ENCODE data around the gene TLCD3B.
"Not testable (repeated sequence)": the region's sequence is repeated elsewhere in the genome, so short reads cannot be mapped to it uniquely, and the experiment has no call there.

Gene TLCD3B

DNA sequence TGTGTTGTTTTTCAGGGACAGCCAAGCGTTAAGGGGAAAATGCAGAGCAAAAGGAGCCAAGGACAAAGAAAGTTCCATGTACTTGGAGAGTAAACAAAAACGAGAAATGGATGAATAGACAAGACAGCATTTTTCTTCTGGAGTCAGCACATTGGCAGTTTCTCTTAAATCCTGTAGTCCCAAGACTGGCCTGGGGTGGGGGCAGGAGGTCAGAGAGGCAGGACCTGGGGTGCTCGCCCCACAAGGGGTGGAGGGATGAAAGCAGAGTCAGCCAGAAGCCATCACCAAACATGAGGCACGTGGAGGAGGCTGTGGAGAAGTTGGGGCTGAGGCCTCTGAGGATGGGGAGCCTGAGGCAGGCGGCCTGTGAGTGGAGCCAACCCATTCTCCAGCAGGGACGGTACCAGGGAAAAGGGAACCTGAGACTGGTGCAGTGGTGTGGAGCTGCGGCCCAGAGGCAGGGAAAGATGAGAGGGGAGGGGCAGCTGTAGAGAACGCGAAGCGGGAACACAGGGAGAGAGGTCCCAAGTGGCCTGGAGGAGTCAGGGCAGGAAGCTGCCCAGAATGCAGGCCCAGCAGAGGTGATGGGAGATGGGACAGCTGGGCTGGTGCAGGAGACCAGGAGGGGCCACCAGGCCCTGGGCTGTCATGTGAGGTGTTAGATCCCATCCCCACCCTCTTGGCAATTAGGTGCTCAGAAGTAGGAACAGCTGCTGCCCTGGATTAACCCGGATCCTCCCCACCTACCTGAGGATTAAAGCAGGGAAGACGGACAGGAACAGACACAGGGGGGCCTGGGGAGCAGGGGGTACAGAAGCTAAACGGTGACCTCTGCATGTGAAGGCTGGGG is 3.3 kb downstream of the TLCD3B start:
- DNase-seq (ENCODE audit: extremely low read depth in 1 of 2, low read depth in 1 of 2): no peak

DNA sequence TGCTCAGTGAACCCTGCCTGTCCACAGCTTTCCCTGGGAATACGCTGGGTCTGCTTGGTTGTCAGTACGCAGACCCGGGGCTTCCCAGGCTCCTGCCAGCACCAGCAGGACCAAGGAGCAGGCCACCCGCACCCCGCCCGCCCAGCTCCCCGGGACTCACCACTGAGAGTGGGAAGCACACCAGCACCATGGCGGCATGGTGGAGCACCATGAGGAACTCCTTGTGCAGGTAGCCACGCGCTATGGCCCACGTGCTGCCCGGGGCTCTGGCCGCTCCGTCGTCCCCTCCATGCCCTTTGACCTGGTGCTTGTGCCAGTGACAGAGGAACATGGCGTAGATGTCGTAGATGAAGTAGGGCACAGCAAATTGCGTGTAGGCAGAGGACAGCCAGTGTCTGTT is 4.6 kb downstream of the TLCD3B start:
- no peak for DNase-seq (ENCODE audit: extremely low read depth in 1 of 2, low read depth in 1 of 2)

DNA sequence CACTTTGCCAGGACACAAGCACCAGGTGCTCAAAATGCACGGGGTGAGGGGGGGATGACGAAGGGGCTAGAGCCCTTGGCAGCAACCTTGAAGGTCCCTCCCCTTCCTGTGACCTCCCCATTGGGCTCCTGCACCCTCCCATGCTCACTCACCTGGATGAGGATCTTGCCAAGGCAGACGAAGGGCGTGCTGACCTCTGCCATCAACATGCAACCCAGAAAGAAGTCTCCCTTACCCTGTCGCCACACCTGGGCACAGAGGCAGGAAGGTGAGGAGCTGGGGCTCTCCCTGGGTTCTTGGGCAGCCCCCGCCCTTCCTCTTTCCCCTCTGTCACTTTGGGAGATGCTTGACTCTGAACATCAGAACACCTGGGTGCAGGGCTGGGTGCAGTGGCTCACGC is 5.5 kb downstream of the TLCD3B start:
- DNase-seq (ENCODE audit: extremely low read depth in 1 of 2, low read depth in 1 of 2): no peak

GRCh38 chr16:30025156-30025555 is 5.9 kb downstream of the TLCD3B start:
- no peak for DNase-seq (ENCODE audit: extremely low read depth in 1 of 2, low read depth in 1 of 2)

GRCh38 chr16:30024451-30024850 is 6.6 kb downstream of the TLCD3B start:
- DNase-seq (ENCODE audit: extremely low read depth in 1 of 2, low read depth in 1 of 2): no peak

GRCh38 chr16:30023586-30023985 is 7.5 kb downstream of the TLCD3B start:
- no peak for DNase-seq (ENCODE audit: extremely low read depth in 1 of 2, low read depth in 1 of 2)

DNA sequence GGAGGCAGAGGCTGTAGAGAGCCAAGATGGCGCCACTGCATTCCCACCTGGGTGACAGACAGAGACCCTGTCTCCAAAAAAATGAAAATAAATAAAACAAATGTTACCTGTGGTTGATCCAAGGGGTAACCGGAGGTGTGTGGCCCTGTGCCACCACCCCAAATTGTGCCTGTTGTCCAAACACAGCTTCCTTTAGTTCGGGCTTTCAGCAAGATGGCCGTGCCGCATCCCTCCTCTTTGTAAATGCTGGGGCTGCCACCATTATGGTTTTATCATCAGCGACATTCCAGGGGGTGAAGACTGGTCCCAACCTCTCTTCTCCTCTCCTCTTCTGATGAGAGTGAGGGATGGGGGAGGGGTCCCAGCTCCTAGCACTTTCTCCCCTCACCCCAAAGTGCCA is 8.2 kb downstream of the TLCD3B start, which contains the start of gene C16orf92:
TSS of gene C16orf92 (plus strand) at position 312 of the 400 bp plus-strand sequence. CDS start 143 bp downstream, outside the sequence.
- no peak for DNase-seq (ENCODE audit: extremely low read depth in 1 of 2, low read depth in 1 of 2)

DNA sequence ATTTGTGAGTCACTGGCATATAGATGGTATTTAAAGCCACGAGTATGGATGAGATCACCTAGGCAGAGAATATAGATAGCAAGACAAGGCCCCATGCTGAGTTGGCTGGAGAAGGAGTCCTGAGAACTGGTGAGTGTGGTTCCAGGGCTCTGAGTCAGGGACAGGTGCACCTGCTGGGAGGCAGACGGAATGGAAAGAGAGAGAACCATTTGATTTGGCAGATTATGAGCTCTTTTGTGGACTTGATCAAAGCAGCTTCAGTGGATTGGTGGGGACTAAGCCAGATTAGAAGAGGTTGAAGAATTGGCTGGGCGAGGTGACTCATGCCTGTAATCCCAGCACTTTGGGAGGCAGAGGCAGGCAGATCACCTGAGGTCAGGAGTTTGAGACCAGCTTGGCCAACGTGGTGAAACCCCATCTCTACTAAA is 12.3 kb downstream of the TLCD3B start:
- no peak for DNase-seq (ENCODE audit: extremely low read depth in 1 of 2, low read depth in 1 of 2)

GRCh38 chr16:30017937-30018336 is 13.1 kb downstream of the TLCD3B start:
- DNase-seq (ENCODE audit: extremely low read depth in 1 of 2, low read depth in 1 of 2): not testable (repeated sequence)

DNA sequence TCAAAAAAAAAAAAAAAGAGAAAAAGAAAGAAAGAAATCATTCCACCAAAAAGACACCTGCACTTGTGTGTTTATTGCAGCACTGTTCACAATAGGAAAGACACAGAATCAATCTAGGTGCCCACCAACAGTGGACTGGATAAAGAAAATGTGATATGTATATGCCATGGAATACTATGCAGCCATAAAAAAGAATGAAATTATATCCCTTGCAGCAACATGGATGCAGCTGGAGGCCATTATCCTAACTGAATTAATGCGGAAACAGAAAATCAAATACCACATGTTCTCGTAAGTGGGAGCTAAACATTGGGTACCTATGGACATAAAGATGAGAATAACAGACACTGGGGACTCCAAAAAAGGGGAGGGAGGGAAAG is 13.8 kb downstream of the TLCD3B start:
- DNase-seq (ENCODE audit: extremely low read depth in 1 of 2, low read depth in 1 of 2): no peak

GRCh38 chr16:30016555-30017276 is 14.4 kb downstream of the TLCD3B start:
- DNase-seq (ENCODE audit: extremely low read depth in 1 of 2, low read depth in 1 of 2): no peak

DNA sequence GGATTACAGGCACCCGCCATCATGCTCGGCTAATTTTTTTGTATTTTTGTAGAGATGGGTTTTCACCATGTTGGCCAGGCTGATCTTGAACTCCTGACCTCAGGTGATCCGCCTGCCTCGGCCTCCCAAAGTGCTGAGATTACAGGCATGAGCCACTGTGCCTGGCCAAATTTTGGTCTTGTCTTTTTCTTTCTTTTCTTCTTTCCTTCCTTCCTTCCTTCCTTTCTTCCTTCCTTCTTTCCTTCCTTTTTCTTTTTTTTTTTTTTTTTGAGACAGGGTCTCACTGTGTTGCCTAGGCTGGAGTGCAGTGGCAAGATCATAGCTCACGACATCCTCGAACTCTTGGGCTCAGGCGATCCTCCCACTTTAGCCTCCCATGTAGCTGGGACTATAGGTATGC is 15.6 kb downstream of the TLCD3B start:
- not testable (repeated sequence) for DNase-seq (ENCODE audit: extremely low read depth in 1 of 2, low read depth in 1 of 2)

DNA sequence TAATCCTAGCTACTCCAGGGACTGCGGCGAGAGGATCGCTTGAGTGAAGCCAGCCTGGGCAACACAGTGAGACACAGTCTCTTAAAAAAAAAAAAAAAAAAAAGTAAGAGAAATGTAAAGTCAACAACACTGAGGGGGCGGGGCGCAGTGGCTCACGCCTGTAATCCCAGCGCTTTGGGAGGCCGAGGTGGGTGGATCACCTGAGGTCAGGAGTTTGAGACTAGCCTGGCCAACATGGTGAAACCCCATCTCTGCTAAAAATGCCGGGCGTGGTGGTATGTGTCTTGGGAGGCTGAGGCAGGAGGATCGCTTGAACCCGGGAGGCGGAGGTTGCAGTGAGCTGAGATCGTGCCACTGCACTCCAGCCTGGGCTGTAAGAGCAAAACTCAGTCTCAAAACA is 18.5 kb downstream of the TLCD3B start:
- DNase-seq (ENCODE audit: extremely low read depth in 1 of 2, low read depth in 1 of 2): not testable (repeated sequence)

- DNase-seq (ENCODE audit: extremely low read depth in 1 of 2, low read depth in 1 of 2): no peak
These were observed 19.2 kb downstream of the TLCD3B start for GRCh38 chr16:30011714-30012504.

DNA sequence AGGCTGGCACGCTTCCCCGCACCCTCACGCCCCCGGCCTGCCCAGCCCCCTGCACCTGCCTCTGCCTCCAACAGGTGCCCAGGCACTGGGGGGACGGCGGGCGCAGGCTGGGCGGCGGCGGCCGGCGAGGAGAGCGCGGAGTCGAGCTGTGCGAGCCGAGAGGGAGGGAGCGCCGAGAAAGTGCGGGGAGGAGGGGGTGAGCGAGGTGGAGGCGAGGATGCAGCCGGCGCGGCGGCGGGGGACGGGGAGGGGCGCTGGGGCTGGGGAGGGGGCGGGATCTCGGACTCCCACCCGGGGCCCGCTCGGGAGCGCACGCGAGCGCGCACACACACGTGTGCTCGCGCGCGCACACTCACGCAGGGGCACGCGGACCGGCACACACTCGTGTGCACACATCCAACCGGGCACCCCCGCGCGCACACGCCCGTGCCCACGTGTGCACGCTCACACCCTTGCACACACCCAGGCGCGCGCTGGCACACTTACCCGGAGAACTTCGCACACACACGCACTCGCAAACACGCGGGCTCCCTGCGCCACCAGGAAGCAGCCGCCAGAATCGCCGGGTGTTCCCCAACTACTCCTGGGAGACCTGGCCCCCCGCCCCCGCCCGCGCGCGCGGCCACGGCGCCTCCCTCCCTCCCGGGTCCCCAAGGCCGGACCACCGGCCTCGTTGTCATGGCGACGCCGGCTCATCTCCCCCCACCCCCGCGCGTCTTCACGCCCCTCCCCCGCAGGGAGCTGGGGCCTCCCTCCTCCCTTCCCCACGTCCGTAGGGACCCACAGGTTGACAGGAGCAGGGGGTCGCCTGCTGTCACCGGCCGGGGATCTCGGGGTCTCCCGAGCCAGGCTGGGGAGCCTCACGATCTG is 20.0 kb downstream of the TLCD3B start, which contains the start of gene DOC2A:
TSS of gene DOC2A (minus strand) at position 184 of the 870 bp plus-strand sequence. CDS start 805 bp downstream, outside the sequence.
- no peak for DNase-seq (ENCODE audit: extremely low read depth in 1 of 2, low read depth in 1 of 2)

- DNase-seq (ENCODE audit: extremely low read depth in 1 of 2, low read depth in 1 of 2): no peak
These were observed 20.9 kb downstream of the TLCD3B start for GRCh38 chr16:30009990-30010843.

DNA sequence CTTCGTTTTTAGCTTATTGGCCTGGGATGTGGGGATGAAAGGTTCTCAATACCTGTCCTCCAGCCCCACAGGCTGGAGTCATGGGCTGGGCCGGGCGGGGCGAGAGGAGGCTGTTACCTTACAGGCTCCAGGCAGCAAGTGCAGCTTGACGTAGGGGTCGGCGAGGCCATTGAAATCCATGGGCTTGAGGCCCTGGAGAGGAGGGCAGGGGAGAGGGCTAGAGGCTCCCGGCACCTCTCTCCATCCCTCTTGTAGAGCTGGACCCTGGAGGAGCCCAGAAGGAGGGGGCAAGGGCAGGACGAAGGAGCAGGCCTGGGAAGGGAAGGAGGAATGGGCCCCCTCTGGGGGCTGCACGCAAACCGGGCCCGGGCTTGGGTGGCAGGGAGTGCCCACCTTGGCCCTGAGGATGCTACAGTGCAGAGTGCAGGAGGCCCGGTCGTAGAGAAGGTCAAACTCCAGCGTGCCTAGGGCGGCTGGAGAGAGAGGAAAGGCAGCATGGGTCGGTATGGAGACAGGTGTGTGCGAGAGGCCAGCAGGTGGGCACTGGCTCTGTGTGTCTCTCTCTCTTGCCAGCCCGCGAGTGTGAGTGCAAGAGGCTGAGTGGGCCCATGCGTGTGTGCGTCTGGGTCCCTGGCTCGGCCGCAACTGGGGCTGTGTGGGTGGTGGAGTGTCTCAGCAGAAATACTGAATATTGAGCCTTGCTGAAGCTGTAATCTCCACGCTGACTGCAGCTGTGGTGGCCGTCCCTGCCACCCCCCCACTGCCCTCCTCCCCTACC is 21.8 kb downstream of the TLCD3B start:
- no peak for DNase-seq (ENCODE audit: extremely low read depth in 1 of 2, low read depth in 1 of 2)

DNA sequence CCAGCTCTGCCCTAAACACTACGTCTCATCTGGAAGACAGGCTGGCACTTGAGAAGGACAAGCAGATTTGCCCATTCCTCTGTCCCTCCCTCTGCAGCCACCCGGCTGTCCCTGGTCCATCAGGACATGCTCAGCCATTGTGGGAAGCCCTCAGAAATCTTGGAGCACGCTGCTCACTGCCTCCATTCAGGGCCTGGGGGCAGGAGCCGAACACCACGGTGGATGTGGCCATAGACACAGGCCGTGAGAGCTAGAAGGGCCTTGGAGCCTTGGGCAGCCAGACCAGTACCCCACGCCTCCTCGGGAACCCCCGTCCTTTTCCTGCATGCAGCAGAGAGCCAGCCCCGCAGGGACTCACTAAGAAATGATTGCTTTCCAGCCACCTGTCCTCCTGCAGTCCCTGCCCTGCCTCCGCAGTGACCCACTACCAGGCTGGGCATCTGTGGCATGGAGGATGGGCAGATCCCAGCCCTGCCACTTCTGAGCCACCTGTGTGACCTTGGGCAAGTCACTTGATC is 23.6 kb downstream of the TLCD3B start:
- no peak for DNase-seq (ENCODE audit: extremely low read depth in 1 of 2, low read depth in 1 of 2)

Measured in stimulated activated CD8-positive, alpha-beta memory T cell treated with anti-CD3 and anti-CD28 coated beads, Interleukin-7, amount 100 ng/mL, for 48 hours (primary cell).